MM.1S (cell line): Measurements from ENCODE around the gene RIMBP3B.
"Not testable (repeated sequence)": the region's sequence is repeated elsewhere in the genome, so short reads cannot be mapped to it uniquely, and the experiment has no call there.

ENCODE experiments used
- DNase-seq: peaks from one replicate; pipeline ENCODE4 v3.0.0-alpha.2; 2015
- H2AFZ ChIP-seq: fragments of 300-600 bp; sonication (generic); 2 replicates; pipeline ENCODE4 v1.6.0; 2016; ENCODE audit warnings: antibody characterized with exemption, low read length
- H3F3A ChIP-seq: fragments of 300-600 bp; sonication (generic); 2 replicates; pipeline ENCODE4 v1.6.1; 2016; ENCODE audit warnings: mild to moderate bottlenecking, antibody characterized with exemption, low read length, moderate library complexity, mixed read lengths; ENCODE audit not compliant: insufficient read depth
- H3K27ac ChIP-seq: fragments of 300-600 bp; sonication (generic); 2 replicates; pipeline ENCODE4 v1.5.1; 2016; ENCODE audit warnings: mild to moderate bottlenecking, low read length
- H3K27me3 ChIP-seq: fragments of 300-600 bp; sonication (generic); replicated peaks from 2 replicates; pipeline ENCODE4 v1.6.0; 2016; ENCODE audit warnings: low read length; ENCODE audit not compliant: insufficient read depth
- H3K36me3 ChIP-seq: fragments of 300-600 bp; sonication (generic); replicated peaks from 2 replicates; pipeline ENCODE4 v1.6.1; 2016; ENCODE audit warnings: mild to moderate bottlenecking, low read length, mixed read lengths; ENCODE audit not compliant: insufficient read depth
- H3K4me1 ChIP-seq: fragments of 300-600 bp; sonication (generic); 2 replicates; pipeline ENCODE4 v1.6.1; 2016; ENCODE audit warnings: low read length, mixed read lengths
- H3K4me2 ChIP-seq: fragments of 300-600 bp; sonication (generic); 2 replicates; pipeline ENCODE4 v1.6.0; 2016; ENCODE audit warnings: low read depth, low read length
- H3K4me3 ChIP-seq: fragments of 300-600 bp; sonication (generic); 2 replicates; pipeline ENCODE4 v1.5.1; 2016; ENCODE audit warnings: low read length, mixed read lengths
- H3K79me2 ChIP-seq: fragments of 300-600 bp; sonication (generic); 2 replicates; pipeline ENCODE4 v1.6.1; 2016; ENCODE audit warnings: mixed run types, low read length, mixed read lengths
- H3K9ac ChIP-seq: fragments of 300-600 bp; sonication (generic); 2 replicates; pipeline ENCODE4 v1.6.1; 2016; ENCODE audit warnings: low read length, mixed read lengths
- H3K9me2 ChIP-seq: fragments of 300-600 bp; sonication (generic); replicated peaks from 2 replicates; pipeline ENCODE4 v1.6.1; 2016; ENCODE audit warnings: mild to moderate bottlenecking, low read length, mixed read lengths; ENCODE audit not compliant: insufficient read depth
- H3K9me3 ChIP-seq: fragments of 300-600 bp; sonication (generic); replicated peaks from 2 replicates; pipeline ENCODE4 v1.6.1; 2016; ENCODE audit warnings: mild to moderate bottlenecking, low read length, mixed read lengths; ENCODE audit not compliant: insufficient read depth
- H4K20me1 ChIP-seq: fragments of 300-600 bp; sonication (generic); 2 replicates; pipeline ENCODE4 v1.6.1; 2016; ENCODE audit warnings: mild to moderate bottlenecking, low read length, moderate library complexity, mixed read lengths; ENCODE audit not compliant: insufficient read depth

RIMBP3B gene

GRCh38 chr22:21383701-21384467 is at the start of gene RIMBP3B:
Gene RIMBP3B (plus strand): TSS chr22:21383751. CDS start chr22:21383859, 108 bp downstream.
- H3K9me3 ChIP-seq = not testable (repeated sequence)

GRCh38 chr22:21357527-21357926 is 26.0 kb upstream of the RIMBP3B start:
- not testable (repeated sequence) for H2AFZ ChIP-seq, H4K20me1 ChIP-seq, H3K4me3 ChIP-seq, H3F3A ChIP-seq, H3K27ac ChIP-seq, H3K4me1 ChIP-seq, H3K9me2 ChIP-seq, H3K79me2 ChIP-seq, H3K27me3 ChIP-seq, H3K9me3 ChIP-seq, H3K9ac ChIP-seq, H3K4me2 ChIP-seq, DNase-seq, H3K36me3 ChIP-seq

More at GRCh38 chr22:21383701-21384467, at the start of gene RIMBP3B:
- not testable (repeated sequence) for H3K36me3 ChIP-seq, H3K9me2 ChIP-seq, H3K79me2 ChIP-seq, H3K9ac ChIP-seq, DNase-seq, H2AFZ ChIP-seq, H4K20me1 ChIP-seq, H3F3A ChIP-seq, H3K4me1 ChIP-seq, H3K4me2 ChIP-seq, H3K27me3 ChIP-seq, H3K4me3 ChIP-seq, H3K27ac ChIP-seq

DNA sequence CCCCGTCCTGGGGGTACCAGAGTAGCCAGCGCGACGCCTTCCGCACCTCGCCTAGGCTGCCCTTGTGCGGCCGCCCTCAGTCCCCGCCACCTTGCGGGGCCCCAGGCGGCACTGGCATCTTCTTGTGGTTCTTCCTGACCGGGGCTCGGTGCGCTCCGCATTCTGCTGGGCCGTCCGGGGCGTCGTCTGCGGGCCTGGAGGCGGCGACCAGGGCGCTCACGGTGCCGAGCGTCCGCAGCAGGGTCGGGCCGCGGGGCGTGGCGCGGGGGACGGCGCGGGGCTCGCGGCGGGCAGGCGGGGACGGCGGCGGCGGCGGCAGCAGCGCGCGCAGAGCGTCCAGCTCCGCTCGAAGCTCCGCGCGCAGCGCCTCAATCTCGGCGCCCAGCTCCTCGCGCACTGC is 23.0 kb upstream of the RIMBP3B start:
- H3K36me3 ChIP-seq, H3K4me3 ChIP-seq, H3K27me3 ChIP-seq, H3K9me3 ChIP-seq, H3K9me2 ChIP-seq, H3K9ac ChIP-seq, H2AFZ ChIP-seq, H4K20me1 ChIP-seq, H3F3A ChIP-seq, H3K4me1 ChIP-seq, DNase-seq, H3K27ac ChIP-seq, H3K4me2 ChIP-seq, H3K79me2 ChIP-seq: not testable (repeated sequence)

GRCh38 chr22:21362473-21362872 is 21.1 kb upstream of the RIMBP3B start:
- H3F3A ChIP-seq, DNase-seq, H3K4me3 ChIP-seq, H3K9ac ChIP-seq, H3K36me3 ChIP-seq, H3K9me3 ChIP-seq, H3K79me2 ChIP-seq, H3K27ac ChIP-seq, H2AFZ ChIP-seq, H3K4me1 ChIP-seq, H3K9me2 ChIP-seq, H3K27me3 ChIP-seq, H4K20me1 ChIP-seq, H3K4me2 ChIP-seq: not testable (repeated sequence)

DNA sequence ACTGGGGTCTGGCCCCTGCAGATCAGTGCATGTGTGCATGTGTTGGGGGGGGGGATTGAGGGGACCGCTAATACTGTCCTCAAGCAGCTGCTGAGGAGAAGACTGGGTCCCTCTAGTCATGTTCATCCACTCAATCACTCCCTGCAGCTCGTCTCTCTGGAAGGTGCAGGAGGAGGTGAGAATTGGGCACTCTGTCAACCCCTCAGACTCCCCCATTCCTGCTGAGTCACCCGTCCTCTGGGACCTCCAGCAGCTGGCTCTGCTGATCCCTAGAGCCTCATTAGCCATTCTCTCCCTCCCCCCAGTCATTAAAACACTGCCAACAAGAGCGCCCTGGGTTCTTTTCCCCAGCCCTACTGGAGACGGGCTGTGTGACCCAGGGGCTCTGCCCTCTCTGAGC is 20.5 kb upstream of the RIMBP3B start:
- H4K20me1 ChIP-seq, H3K79me2 ChIP-seq, H3K9me2 ChIP-seq, H2AFZ ChIP-seq, DNase-seq, H3K27me3 ChIP-seq, H3K27ac ChIP-seq, H3K9me3 ChIP-seq, H3F3A ChIP-seq, H3K4me1 ChIP-seq, H3K9ac ChIP-seq, H3K4me2 ChIP-seq, H3K4me3 ChIP-seq, H3K36me3 ChIP-seq: not testable (repeated sequence)

GRCh38 chr22:21363803-21364202 is 19.7 kb upstream of the RIMBP3B start:
- H3K79me2 ChIP-seq, H3K9me2 ChIP-seq, H3K36me3 ChIP-seq, H3K4me3 ChIP-seq, H3K9me3 ChIP-seq, H2AFZ ChIP-seq, H3K9ac ChIP-seq, H4K20me1 ChIP-seq, H3F3A ChIP-seq, H3K27me3 ChIP-seq, DNase-seq, H3K4me2 ChIP-seq, H3K27ac ChIP-seq, H3K4me1 ChIP-seq: not testable (repeated sequence)

DNA sequence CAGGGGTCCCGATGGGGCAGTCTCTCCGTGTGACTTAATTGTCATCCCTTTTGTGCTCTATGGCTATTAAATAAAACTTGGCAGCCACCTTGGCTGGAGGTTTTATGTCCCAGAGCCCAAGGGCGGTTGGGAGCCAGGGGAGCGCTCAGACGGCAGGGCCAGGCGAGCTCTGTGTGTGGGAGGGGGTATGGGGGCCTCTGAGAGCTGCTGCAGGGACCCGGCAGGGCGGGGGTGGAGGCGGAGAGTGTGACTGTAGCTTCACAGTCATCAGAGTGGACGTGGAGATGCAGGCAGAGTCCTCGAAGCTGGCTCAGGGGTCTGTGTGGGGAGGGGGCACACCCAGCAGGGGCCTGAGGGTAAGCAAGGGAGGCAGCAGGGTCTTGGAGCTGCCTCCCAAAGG is 19.2 kb upstream of the RIMBP3B start:
- not testable (repeated sequence) for H3K9ac ChIP-seq, H3K4me3 ChIP-seq, H3K9me2 ChIP-seq, H3F3A ChIP-seq, H3K4me2 ChIP-seq, H2AFZ ChIP-seq, H4K20me1 ChIP-seq, H3K4me1 ChIP-seq, DNase-seq, H3K79me2 ChIP-seq, H3K36me3 ChIP-seq, H3K9me3 ChIP-seq, H3K27ac ChIP-seq, H3K27me3 ChIP-seq

DNA sequence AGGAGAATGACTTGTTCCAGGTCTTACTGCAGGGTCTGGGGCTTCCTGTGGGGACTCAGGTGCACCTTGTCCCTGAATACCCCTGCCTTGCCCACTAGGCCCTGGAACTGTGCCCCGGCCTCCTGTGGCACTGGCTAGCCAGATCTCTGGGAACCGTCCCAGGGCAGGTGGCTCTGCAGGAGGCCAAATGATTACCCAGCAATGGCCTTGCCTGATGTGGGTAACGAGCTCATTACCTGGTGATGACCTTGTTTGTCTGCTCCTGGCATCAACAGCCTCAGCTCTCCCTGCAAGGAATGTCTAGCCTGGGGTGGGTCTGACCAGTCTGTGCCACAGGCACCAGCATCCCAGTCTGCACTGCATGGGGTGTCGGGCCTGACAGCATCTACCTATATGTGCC is 18.2 kb upstream of the RIMBP3B start:
- H3K27me3 ChIP-seq, H3K9me3 ChIP-seq, H3K9me2 ChIP-seq, DNase-seq, H3F3A ChIP-seq, H3K4me2 ChIP-seq, H3K9ac ChIP-seq, H3K4me3 ChIP-seq, H2AFZ ChIP-seq, H3K36me3 ChIP-seq, H3K4me1 ChIP-seq, H3K79me2 ChIP-seq, H4K20me1 ChIP-seq, H3K27ac ChIP-seq: not testable (repeated sequence)
